T-helper 1 cell treated with Interleukin-12 subunit alpha and Interleukin-12 subunit beta and Interleukin-4 antibody, amounts not matched to agents 30 μg/mL and 1 μg/mL, for 36 hours (primary cell): Measurements from ENCODE around the gene ARHGEF9.
"Not testable (repeated sequence)": the region's sequence is repeated elsewhere in the genome, so short reads cannot be mapped to it uniquely, and the experiment has no call there.

Experiments used
- H3K27ac Mint-ChIP-seq: one replicate; pipeline ENCODE4 v1.8.0; 2021; ENCODE audit warnings: mild to moderate bottlenecking, mixed read lengths
- H3K27me3 Mint-ChIP-seq: one replicate; pipeline ENCODE4 v1.8.0; 2021; ENCODE audit warnings: low read depth, mixed read lengths
- H3K36me3 Mint-ChIP-seq: one replicate; pipeline ENCODE4 v1.8.0; 2021; ENCODE audit warnings: low read depth, mixed read lengths
- H3K4me1 Mint-ChIP-seq: one replicate; pipeline ENCODE4 v1.8.0; 2021; ENCODE audit warnings: low read depth, mixed read lengths
- H3K4me3 Mint-ChIP-seq: one replicate; pipeline ENCODE4 v1.8.0; 2021; ENCODE audit warnings: mild to moderate bottlenecking, moderate library complexity, mixed read lengths
- H3K9me3 Mint-ChIP-seq: one replicate; pipeline ENCODE4 v1.8.0; 2021; ENCODE audit warnings: mixed read lengths

Gene ARHGEF9

GRCh38 chrX:63664083-63664482 lies 120.9 kb downstream of the ARHGEF9 start:
- H3K36me3 Mint-ChIP-seq, result peaks cover 14% of the 10 kb centered on the region
- no peaks in the 10 kb centered on the region for H3K4me1 Mint-ChIP-seq
- no peak overlapping the region for H3K27ac Mint-ChIP-seq
- H3K27me3 Mint-ChIP-seq, result no peaks in the 10 kb centered on the region
- no peak overlapping the region for H3K4me3 Mint-ChIP-seq
- no peaks in the 10 kb centered on the region for H3K9me3 Mint-ChIP-seq

DNA sequence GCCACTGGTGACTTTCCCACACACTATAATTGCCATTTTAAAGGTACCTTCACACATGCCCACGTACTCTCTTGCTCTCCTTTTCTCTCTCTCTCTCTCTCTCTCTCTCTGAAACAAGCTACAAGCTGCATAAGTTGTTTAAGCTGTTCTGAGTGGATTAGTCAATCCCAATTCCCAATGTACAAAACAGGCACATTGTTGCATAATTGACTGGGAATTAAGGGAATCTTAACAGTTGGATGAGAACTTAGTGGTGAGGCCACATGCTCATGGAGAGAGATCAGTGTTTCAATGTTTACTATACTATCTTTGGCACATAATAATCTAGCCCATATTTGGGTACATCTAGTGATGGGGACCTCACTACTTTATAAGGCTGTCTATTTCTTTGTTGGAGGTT lies 123.3 kb downstream of the ARHGEF9 start:
- no peaks in the 10 kb centered on the region for H3K27me3 Mint-ChIP-seq
- H3K36me3 Mint-ChIP-seq, result peaks cover 21% of the 10 kb centered on the region
- no peaks in the 10 kb centered on the region for H3K4me1 Mint-ChIP-seq
- H3K9me3 Mint-ChIP-seq, result no peaks in the 10 kb centered on the region
- H3K27ac Mint-ChIP-seq, result no peak overlapping the region
- H3K4me3 Mint-ChIP-seq, result no peak overlapping the region

DNA sequence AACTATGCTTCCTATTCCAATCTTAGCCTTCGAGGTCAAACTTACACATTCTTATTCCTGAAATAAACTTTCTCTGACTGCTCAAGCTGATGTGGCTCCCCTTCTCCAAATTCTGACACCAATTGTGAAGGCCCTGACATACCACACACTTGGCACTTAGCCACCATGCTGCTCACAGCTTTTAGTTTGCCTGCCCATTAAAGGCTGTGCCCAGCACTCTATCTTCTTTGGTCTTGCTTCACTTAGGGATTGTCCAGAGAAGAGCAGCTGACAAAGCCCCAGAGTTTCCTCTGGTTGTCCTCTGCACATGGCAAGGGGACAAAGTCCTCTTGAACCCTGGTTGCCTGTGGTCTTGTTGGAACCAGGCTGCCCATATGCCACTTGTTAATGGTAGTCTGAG lies 126.1 kb downstream of the ARHGEF9 start:
- Mint-ChIP-seq H3K27me3 (no peaks in the 10 kb centered on the region), H3K27ac (no peak overlapping the region), H3K4me1 (no peaks in the 10 kb centered on the region), H3K36me3 (peaks cover 16% of the 10 kb centered on the region), H3K9me3 (no peaks in the 10 kb centered on the region), H3K4me3 (no peak overlapping the region)

GRCh38 chrX:63657821-63658220 lies 127.2 kb downstream of the ARHGEF9 start:
- Mint-ChIP-seq H3K9me3 (no peaks in the 10 kb centered on the region), H3K27me3 (no peaks in the 10 kb centered on the region), H3K4me3 (no peak overlapping the region), H3K36me3 (peaks cover 21% of the 10 kb centered on the region), H3K27ac (no peak overlapping the region), H3K4me1 (no peaks in the 10 kb centered on the region)

DNA sequence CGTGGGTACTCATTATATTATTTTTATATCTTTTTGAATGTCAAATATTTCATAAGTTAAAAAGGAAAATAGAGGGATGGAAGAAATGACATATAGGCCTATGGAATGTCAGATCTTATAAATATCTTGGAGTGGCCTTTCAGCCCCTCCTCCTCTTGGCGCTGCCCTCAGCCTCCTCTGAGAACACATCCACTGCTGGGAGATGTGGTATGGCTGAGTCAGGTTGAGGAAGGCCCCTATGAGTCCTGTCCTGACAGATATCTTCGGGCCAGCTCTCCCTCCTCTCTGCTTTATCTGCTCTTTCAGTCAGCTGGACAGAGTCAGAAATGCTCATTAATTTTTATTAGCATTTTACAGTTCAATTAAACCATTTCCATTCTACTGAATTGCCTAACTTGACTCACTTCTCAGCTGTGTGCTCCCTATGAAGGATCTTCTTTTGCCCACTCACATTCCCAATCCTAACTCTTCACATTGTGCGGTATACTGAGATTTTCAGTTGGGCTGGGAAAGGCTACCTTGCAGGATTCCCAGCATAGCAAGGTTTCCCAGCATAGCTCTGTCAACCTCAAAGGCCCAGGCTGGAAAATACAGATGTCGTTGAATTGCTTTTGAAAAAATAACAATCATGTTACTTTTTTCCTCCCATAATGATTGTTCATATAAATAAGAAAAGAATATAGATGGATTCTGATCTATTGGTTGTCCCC lies 128.0 kb downstream of the ARHGEF9 start:
- no peaks in the 10 kb centered on the region for H3K4me1 Mint-ChIP-seq
- H3K27me3 Mint-ChIP-seq, result no peaks in the 10 kb centered on the region
- no peaks in the 10 kb centered on the region for H3K9me3 Mint-ChIP-seq
- no peak overlapping the region for H3K4me3 Mint-ChIP-seq
- peaks cover 22% of the 10 kb centered on the region for H3K36me3 Mint-ChIP-seq
- no peak overlapping the region for H3K27ac Mint-ChIP-seq

DNA sequence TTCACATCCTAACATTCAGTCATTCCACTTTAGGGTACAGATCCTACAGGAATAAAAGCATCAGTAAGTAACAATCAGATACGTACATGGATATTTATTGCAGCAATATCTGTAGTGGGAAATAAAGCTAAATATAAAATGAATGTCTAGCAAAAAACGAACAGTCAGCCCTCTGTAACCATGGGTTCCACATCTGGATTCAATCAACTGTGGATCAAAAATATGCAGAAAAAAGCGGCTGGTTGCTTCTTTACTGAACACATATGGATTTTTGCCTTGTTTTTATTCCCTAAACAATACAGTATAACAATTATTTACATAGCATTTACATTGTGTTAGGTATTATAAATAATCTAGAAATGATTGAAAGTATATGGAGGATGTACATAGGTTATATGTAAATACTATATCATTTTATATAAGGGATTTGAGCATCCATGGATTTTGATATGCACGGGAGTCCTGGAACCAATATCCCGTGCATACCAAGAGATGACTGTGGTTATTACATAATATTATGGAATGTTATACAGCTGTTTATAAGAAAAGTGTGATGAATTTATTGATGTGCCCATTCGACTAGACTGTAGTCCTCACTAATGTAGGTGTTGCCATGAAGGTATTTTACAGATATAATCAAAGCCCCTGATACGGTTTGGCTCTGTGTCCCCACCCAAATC lies 132.8 kb downstream of the ARHGEF9 start:
- H3K27ac Mint-ChIP-seq, result no peak overlapping the region
- no peaks in the 10 kb centered on the region for H3K4me1 Mint-ChIP-seq
- peaks cover 3% of the 10 kb centered on the region for H3K9me3 Mint-ChIP-seq
- no peak overlapping the region for H3K4me3 Mint-ChIP-seq
- H3K27me3 Mint-ChIP-seq, result no peaks in the 10 kb centered on the region
- peaks cover 24% of the 10 kb centered on the region for H3K36me3 Mint-ChIP-seq

DNA sequence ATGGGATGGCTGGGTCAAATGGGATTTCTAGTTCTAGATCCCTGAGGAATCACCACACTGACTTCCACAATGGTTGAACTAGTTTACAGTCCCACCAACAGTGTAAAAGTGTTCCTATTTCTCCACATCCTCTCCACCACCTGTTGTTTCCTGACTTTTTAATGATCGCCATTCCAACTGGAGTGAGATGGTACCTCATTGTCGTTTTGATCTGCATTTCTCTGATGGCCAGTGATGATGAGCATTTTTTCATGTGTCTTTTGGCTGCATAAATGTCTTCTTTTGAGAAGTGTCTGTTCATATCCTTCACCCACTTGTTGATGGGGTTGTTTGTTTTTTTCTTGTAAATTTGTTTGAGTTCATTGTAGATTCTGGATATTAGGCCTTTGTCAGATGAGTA lies 139.3 kb downstream of the ARHGEF9 start:
- H3K9me3 Mint-ChIP-seq, result not testable (repeated sequence)

GRCh38 chrX:63635750-63636149 lies 149.3 kb downstream of the ARHGEF9 start:
- Mint-ChIP-seq H3K4me1 (no peaks in the 10 kb centered on the region), H3K27ac (no peak overlapping the region), H3K4me3 (no peak overlapping the region), H3K9me3 (peaks cover 8% of the 10 kb centered on the region), H3K36me3 (peaks cover 17% of the 10 kb centered on the region), H3K27me3 (no peaks in the 10 kb centered on the region)

More for the DNA sequence above, 139.3 kb downstream of the ARHGEF9 start:
- not testable (repeated sequence) for H3K4me1 Mint-ChIP-seq, H3K4me3 Mint-ChIP-seq, H3K27me3 Mint-ChIP-seq, H3K27ac Mint-ChIP-seq
- peaks cover 14% of the 10 kb centered on the region for H3K36me3 Mint-ChIP-seq

- Mint-ChIP-seq H3K27me3 (no peaks in the 10 kb centered on the region), H3K4me1 (no peaks in the 10 kb centered on the region), H3K27ac (no peak overlapping the region), H3K4me3 (no peak overlapping the region), H3K9me3 (peaks cover 8% of the 10 kb centered on the region), H3K36me3 (no peaks in the 10 kb centered on the region)
Measured at GRCh38 chrX:63613531-63614028, 171.4 kb downstream of the ARHGEF9 start.

DNA sequence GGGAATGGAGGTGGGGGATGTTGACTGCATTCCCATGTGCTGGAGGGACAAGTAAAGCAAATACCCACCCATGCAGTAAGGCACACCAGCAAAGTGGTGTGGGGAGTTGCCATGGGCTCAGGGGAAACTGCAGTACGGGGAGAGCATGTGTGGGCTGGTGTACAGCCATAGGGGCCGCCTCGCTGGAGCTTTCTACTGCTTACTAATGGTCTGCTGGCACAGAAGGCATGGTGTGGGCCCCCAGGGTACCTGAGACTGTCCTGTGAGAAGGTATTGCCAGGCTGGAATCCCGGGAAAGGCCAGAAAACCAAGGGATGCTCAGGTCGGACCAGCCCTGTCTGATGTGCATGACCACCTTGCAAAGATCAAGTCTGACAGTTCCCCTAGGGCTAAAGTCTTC lies 199.1 kb downstream of the ARHGEF9 start:
- Mint-ChIP-seq H3K9me3 (no peaks in the 10 kb centered on the region), H3K36me3 (no peaks in the 10 kb centered on the region), H3K27me3 (no peaks in the 10 kb centered on the region), H3K4me3 (no peak overlapping the region), H3K4me1 (no peaks in the 10 kb centered on the region), H3K27ac (no peak overlapping the region)
